Neural cell (in vitro differentiated cells): ENCODE data around the gene ZFPL1. TPM values are rescaled to one million over a fixed set of nuclear protein-coding genes. Genes with fewer than 3 reads are reported as not detected.

Experiments used
- H2AFZ ChIP-seq: fragments of 200-600, 300-800 bp; sonication (generic), shearing (Covaris generic); 2 replicates; pipeline ENCODE4 v1.6.0; 2014; ENCODE audit warnings: low read depth, mild to moderate bottlenecking, antibody characterized with exemption, low read length, moderate library complexity
- H3F3A ChIP-seq: fragments of 200-600 bp; shearing (Covaris generic); 2 replicates; pipeline ENCODE4 v1.6.1; 2016; ENCODE audit warnings: mild to moderate bottlenecking, moderate library complexity, mixed read lengths, antibody characterized with exemption, low read length; ENCODE audit not compliant: insufficient read depth, poor library complexity, severe bottlenecking
- H3K27ac ChIP-seq: fragments of 200-600, 300-800 bp; sonication (generic), shearing (Covaris generic); 2 replicates; pipeline ENCODE4 v1.5.1; 2014; ENCODE audit warnings: mild to moderate bottlenecking, low read length, moderate library complexity
- H3K27me3 ChIP-seq: fragments of 300-800, 200-600 bp; sonication (generic), shearing (Covaris generic); 2 replicates; pipeline ENCODE4 v1.6.0; 2014; ENCODE audit warnings: mild to moderate bottlenecking, low read depth, low read length, moderate library complexity; ENCODE audit not compliant: insufficient read depth
- H3K36me3 ChIP-seq: fragments of 300-800, 200-600 bp; sonication (generic), shearing (Covaris generic); 2 replicates; pipeline ENCODE4 v1.5.1; 2014; ENCODE audit warnings: mild to moderate bottlenecking, antibody characterized with exemption, low read length, moderate library complexity; ENCODE audit not compliant: insufficient read depth
- H3K4me2 ChIP-seq: fragments of 300-800, 200-600 bp; sonication (generic), shearing (Covaris generic); 2 replicates; pipeline ENCODE4 v1.6.0; 2014; ENCODE audit warnings: mild to moderate bottlenecking, low read length
- H3K4me3 ChIP-seq: fragments of 300-800, 200-600 bp; sonication (generic), shearing (Covaris generic); 2 replicates; pipeline ENCODE4 v1.5.1; 2014; ENCODE audit warnings: mild to moderate bottlenecking, low read length, moderate library complexity
- H3K79me2 ChIP-seq: fragments of 200-600 bp; shearing (Covaris generic); replicated peaks from 2 replicates; pipeline ENCODE4 v1.6.0; 2014; ENCODE audit warnings: mild to moderate bottlenecking, low read length, moderate library complexity; ENCODE audit not compliant: insufficient read depth
- H3K9ac ChIP-seq: fragments of 300-800, 200-600 bp; sonication (generic), shearing (Covaris generic); 2 replicates; pipeline ENCODE4 v1.6.1; 2016; ENCODE audit warnings: mild to moderate bottlenecking, low read length, mixed read lengths
- H3K9me2 ChIP-seq: fragments of 200-600 bp; shearing (Covaris generic); 2 replicates; pipeline ENCODE4 v1.6.1; 2016; ENCODE audit warnings: mild to moderate bottlenecking, low read length, mixed read lengths; ENCODE audit not compliant: insufficient read depth
- H3K9me3 ChIP-seq: fragments of 200-600, 300-800 bp; sonication (generic), shearing (Covaris generic); 2 replicates; pipeline ENCODE4 v1.6.1; 2016; ENCODE audit warnings: mild to moderate bottlenecking, mixed run types, low read length, moderate library complexity, mixed read lengths
- H4K20me1 ChIP-seq: fragments of 200-600 bp; shearing (Covaris generic); 2 replicates; pipeline ENCODE4 v1.6.1; 2016; ENCODE audit warnings: mild to moderate bottlenecking, mixed run types; ENCODE audit not compliant: insufficient read depth
- EP300 ChIP-seq: fragments of 450-650 bp; conservative IDR thresholded peaks from 2 replicates; pipeline ENCODE4 v1.6.1; 2014; ENCODE audit warnings: antibody characterized with exemption, mild to moderate bottlenecking, moderate library complexity; ENCODE audit not compliant: poor library complexity, severe bottlenecking
- EZH2 ChIP-seq: fragments of 200-600, 300-800 bp; shearing (Covaris generic), sonication (generic); IDR thresholded peaks from 2 replicates; pipeline ENCODE4 v1.6.1; 2014; ENCODE audit warnings: antibody characterized with exemption, low read length, borderline replicate concordance, mild to moderate bottlenecking; ENCODE audit not compliant: insufficient read depth, poor library complexity, severe bottlenecking
- MXI1 ChIP-seq: fragments of 450-650 bp; conservative IDR thresholded peaks from 2 replicates; pipeline ENCODE4 v1.6.1; 2014; ENCODE audit warnings: antibody characterized with exemption, mild to moderate bottlenecking; ENCODE audit not compliant: poor library complexity, severe bottlenecking
- POLR2AphosphoS5 ChIP-seq: IDR thresholded peaks from 2 replicates; pipeline ENCODE4 v1.6.1; 2012
- RAD21 ChIP-seq: fragments of 450-650 bp; conservative IDR thresholded peaks from 2 replicates; pipeline ENCODE4 v1.6.1; 2014; ENCODE audit warnings: antibody characterized with exemption, mild to moderate bottlenecking, moderate library complexity
- SMC3 ChIP-seq: fragments of 450-650 bp; conservative IDR thresholded peaks from 2 replicates; pipeline ENCODE4 v1.6.1; 2014; ENCODE audit warnings: antibody characterized with exemption, mild to moderate bottlenecking, moderate library complexity; ENCODE audit not compliant: poor library complexity
- TAF1 ChIP-seq: IDR thresholded peaks from 2 replicates; pipeline ENCODE4 v1.6.1; 2012; ENCODE audit warnings: low read depth
- polyA plus RNA-seq: library from polyadenylated mRNA; depleted of rRNA; stranded (reverse); fragments of >200 nt; gene quantifications from 2 replicates; pipeline ENCODE4 v1.2.3, GENCODE V29; 2014
- TF ChIP-seq, protein P1 (sequence below): fragments of 450-650 bp; IDR thresholded peaks from 2 replicates; pipeline ENCODE4 v1.5.1; 2014; ENCODE audit warnings: antibody characterized with exemption, mild to moderate bottlenecking, moderate library complexity; ENCODE audit not compliant: poor library complexity, severe bottlenecking
- TF ChIP-seq, protein P2 (sequence below): IDR thresholded peaks from 2 replicates; pipeline ENCODE4 v1.6.1; 2012; ENCODE audit warnings: borderline replicate concordance

Gene ZFPL1
- polyA plus RNA-seq, 1 donor from 2014 or later = 42.0 TPM

DNA sequence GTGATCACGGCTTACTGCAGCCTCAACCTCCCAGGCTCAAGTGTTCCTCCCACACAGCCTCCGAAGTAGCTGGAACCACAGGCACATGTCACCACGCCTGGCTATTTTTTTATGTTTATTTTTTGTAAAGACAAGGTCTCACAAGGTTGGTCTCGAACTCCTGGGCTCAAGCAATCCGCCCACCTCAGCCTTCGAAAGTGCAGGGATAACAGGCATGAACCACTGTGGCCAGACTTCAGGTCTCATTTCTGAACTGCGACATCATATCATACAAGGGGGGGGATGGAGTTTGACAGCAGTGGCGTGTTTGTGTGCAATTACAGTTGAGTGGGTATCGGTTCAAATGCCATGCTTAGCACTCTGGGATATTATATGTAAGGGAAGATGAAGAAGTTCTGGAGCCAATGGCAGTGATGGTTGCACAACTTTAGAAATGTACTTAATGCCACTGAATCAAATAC lies 32.6 kb upstream of the ZFPL1 start:
- Histone ChIP-seq H3K9me2 (no peaks in the 10 kb centered on the region), H3K36me3 (no peaks in the 10 kb centered on the region), H3F3A (no peaks in the 10 kb centered on the region), H3K4me3 (no peak overlapping the region), H3K9me3 (no peaks in the 10 kb centered on the region), H3K27ac (no peak overlapping the region), H4K20me1 (no peaks in the 10 kb centered on the region), H3K9ac (no peak overlapping the region), H3K27me3 (no peaks in the 10 kb centered on the region), H2AFZ (no peak overlapping the region), H3K4me2 (no peak overlapping the region), H3K79me2 (no peaks in the 10 kb centered on the region)
- TF ChIP-seq, protein P1, sequence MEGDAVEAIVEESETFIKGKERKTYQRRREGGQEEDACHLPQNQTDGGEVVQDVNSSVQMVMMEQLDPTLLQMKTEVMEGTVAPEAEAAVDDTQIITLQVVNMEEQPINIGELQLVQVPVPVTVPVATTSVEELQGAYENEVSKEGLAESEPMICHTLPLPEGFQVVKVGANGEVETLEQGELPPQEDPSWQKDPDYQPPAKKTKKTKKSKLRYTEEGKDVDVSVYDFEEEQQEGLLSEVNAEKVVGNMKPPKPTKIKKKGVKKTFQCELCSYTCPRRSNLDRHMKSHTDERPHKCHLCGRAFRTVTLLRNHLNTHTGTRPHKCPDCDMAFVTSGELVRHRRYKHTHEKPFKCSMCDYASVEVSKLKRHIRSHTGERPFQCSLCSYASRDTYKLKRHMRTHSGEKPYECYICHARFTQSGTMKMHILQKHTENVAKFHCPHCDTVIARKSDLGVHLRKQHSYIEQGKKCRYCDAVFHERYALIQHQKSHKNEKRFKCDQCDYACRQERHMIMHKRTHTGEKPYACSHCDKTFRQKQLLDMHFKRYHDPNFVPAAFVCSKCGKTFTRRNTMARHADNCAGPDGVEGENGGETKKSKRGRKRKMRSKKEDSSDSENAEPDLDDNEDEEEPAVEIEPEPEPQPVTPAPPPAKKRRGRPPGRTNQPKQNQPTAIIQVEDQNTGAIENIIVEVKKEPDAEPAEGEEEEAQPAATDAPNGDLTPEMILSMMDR = no peak
- TF ChIP-seq, protein P2, sequence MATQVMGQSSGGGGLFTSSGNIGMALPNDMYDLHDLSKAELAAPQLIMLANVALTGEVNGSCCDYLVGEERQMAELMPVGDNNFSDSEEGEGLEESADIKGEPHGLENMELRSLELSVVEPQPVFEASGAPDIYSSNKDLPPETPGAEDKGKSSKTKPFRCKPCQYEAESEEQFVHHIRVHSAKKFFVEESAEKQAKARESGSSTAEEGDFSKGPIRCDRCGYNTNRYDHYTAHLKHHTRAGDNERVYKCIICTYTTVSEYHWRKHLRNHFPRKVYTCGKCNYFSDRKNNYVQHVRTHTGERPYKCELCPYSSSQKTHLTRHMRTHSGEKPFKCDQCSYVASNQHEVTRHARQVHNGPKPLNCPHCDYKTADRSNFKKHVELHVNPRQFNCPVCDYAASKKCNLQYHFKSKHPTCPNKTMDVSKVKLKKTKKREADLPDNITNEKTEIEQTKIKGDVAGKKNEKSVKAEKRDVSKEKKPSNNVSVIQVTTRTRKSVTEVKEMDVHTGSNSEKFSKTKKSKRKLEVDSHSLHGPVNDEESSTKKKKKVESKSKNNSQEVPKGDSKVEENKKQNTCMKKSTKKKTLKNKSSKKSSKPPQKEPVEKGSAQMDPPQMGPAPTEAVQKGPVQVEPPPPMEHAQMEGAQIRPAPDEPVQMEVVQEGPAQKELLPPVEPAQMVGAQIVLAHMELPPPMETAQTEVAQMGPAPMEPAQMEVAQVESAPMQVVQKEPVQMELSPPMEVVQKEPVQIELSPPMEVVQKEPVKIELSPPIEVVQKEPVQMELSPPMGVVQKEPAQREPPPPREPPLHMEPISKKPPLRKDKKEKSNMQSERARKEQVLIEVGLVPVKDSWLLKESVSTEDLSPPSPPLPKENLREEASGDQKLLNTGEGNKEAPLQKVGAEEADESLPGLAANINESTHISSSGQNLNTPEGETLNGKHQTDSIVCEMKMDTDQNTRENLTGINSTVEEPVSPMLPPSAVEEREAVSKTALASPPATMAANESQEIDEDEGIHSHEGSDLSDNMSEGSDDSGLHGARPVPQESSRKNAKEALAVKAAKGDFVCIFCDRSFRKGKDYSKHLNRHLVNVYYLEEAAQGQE = no peak
- TF ChIP-seq MXI1 (no peak), POLR2AphosphoS5 (no peak), EP300 (no peak), RAD21 (no peak), EZH2 (no peak), SMC3 (no peak), TAF1 (no peak)

GRCh38 chr11:65053827-65054508 lies 30.1 kb upstream of the ZFPL1 start:
- no peaks in the 10 kb centered on the region for H3K9me3 ChIP-seq
- H3F3A ChIP-seq = no peaks in the 10 kb centered on the region
- H4K20me1 ChIP-seq = no peaks in the 10 kb centered on the region
- H3K27ac ChIP-seq = no peak overlapping the region
- no peaks in the 10 kb centered on the region for H3K79me2 ChIP-seq
- H3K9ac ChIP-seq = no peak overlapping the region
- H3K27me3 ChIP-seq = no peaks in the 10 kb centered on the region
- no peak overlapping the region for H2AFZ ChIP-seq
- no peak for TF ChIP-seq EP300
- no peak for TF ChIP-seq SMC3
- no peak for TF ChIP-seq EZH2
- TF ChIP-seq, protein P2 = no peak
- TF ChIP-seq POLR2AphosphoS5 = no peak
- no peak for TF ChIP-seq MXI1
- TF ChIP-seq, protein P1 = no peak
- no peak for TF ChIP-seq TAF1
- TF ChIP-seq RAD21 = no peak
- H3K4me2 ChIP-seq = no peak overlapping the region
- H3K9me2 ChIP-seq = no peaks in the 10 kb centered on the region
- H3K4me3 ChIP-seq = no peak overlapping the region
- no peaks in the 10 kb centered on the region for H3K36me3 ChIP-seq
